Amniotic epithelial cell (primary cell): ENCODE results near the gene JAKMIP1.

Source experiments
- DNase-seq: peaks from one replicate; pipeline ENCODE4 v3.0.0-alpha.2; 2010; ENCODE audit warnings: low read depth

JAKMIP1 gene

DNA sequence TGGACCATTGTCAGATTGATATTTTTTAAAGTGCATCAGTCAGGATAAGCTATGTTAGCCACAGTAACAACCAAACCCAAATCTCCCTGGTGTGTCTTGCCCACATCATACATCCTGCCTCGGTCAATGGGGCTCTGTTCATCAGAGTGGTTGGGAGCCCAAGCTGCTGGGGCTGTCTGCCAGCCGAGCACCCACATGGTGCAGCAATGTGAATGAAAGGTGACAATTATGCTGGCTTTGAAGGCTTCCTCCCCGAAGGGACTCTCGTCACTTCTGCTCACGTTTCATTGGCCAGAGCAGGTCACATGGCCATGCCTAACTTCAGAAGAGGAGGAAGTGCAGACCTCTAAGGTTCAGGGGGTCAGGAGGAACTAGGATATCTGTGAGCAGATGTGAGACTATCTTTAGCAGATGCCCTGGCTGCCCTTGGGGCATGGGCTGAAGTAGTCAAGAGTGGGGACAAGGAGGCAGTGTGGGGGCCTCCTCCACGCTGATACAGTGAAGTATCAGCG is 1.3 kb upstream of the JAKMIP1 start:
- DNase-seq = no peak

DNA sequence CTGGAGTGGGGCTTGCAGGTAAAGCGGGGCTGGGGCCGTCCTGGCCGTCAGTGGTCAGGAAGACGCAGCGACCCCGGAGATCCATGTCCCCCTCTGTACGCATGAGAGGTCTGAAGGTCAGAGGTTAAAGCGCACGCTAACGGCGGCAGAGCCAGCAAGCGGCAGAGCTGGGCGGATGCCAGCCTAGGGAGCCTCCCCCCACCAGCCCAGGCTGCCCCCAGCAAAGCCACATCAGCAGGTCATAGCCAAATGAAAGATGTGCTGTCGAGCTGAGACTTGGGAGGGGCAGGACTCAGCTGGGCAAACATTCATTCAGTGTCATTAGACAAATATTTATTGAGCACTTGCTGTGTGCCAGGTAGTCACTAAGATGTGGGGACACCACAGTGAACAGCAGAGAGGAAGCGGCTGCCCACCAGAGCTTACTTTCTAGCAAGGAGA is 593 bp upstream of the JAKMIP1 start:
- no peak for DNase-seq

DNA sequence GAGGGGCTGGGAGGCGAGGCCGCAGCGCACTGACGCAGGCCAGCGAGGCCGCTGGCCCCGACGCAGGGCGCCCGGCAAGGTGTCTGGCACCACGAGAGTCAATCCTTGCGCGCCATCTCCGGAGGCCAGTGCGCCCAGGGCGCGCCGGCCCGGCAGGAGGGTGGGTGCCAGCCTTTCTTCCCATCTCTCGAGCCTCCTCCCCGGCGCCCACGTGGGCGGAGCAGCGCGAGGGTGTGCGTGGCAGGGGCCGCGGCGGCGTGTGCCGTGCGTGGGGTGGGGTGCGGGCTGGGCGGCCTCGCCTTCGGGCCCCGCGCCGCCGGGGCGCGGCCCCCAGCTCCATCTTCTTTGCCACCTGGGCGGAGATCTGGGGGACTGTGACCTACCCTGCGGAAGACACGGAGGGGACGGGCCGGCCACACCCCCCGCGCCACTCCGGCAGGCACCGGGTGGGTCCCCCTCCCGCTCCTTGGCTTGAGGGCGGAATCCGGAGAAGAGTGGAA is 877 bp downstream of the JAKMIP1 start:
- DNase-seq = no peak

DNA sequence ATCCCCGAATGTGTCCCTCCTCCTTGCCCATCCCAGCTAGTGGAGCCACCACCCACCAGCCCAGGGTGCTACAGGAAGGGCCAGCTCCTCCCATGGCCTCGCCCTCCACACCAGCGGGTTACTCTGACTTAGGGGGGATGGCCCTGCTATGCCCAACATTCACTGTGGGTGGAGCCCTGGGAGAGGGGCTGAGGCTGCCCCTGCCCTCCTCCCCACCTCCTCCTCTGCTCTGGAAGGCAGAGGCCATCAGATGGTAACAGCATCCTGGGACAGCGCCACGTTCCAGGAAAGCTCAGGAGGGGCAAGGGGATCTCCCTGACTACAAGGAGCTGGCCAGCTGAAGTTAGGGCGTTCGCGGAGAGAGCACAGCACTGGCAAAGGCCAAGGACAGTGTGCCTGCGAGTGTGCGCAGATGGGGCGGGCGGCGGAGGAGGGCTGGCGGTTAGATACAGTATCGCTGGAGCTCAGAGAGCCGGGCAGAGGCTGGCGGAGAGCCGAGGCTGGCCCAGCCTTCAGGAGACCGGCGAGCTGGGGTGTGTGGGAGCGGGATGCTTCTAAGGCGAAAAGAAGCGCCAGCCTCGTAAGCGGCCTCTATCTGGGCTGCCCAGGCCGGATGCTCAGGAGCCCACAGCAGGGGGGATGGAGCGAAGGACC is 1.5 kb downstream of the JAKMIP1 start:
- peak; percentile 2 for DNase-seq

DNA sequence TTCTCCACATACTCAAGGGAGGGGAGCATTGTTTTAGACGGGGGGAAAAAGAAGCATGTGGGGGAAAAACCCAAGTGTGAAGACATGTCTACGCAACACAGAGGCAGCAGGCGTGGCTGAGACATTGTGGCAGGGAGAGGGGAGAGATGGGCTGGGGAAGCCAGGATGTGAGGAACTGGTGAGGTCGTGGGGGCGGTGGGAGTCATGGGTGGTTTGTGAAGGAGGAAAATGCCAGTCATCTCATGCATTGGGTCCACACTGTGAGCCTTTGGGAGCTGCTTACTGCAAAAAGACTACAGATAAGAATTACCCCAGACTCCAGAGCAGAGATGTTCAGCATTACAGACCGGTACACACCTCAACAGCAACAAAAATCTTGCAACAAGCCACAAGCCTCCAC is 2.1 kb downstream of the JAKMIP1 start:
- DNase-seq = no peak

DNA sequence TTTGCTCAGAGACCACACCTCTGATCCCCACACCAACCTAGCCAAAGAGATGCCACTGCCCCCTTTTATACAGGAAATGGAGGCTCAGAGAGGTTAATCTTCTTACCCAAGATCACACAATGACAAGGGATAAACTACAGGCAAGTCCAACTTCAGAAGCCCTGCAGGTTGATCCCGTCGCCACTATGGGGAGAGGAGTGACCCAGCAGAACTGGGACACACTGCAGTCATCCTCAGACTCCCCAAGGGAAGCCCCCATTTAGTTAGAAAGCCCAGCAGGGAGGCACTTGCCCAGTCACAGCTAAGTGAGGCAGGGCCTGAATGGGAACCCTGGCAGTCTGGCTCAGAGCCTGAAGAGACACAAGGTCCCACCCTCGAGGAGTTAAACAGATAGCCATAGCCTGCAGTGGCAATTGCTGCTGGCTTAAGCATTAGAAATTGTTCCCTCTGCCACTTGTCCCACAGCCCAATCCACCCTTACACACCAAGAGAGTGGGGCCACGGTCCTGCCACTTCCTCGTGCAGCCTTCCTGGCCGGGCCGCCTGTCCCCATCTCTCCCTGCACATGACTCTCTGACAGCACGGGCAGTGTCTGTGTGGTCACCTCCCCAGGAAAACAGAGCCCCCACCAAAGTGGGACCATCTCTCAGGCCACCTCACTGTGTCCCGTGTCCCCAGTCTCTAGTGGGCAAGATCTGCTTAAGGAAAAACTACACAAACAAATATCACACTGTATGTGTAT is 2.7 kb downstream of the JAKMIP1 start:
- DNase-seq = no peak

DNA sequence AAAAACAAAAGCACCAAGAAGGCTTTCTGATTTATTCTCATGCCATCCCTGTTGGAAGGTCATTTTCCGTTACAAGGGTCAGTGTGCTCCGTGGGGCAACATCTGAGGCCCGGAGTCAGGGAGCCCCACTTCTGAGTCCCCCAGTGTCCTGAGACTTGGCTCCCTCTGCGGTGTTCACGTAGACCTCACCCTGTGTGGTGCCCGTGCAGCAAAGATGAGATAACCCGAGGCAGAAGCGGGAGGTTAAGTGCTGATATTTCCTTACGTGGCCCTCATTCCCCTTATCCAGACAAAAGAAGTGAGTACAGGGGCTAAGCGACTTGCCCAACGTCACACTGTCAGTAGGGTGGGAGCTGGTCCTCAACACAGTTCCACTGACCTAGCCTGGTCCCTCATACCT is 3.5 kb downstream of the JAKMIP1 start:
- no peak for DNase-seq

DNA sequence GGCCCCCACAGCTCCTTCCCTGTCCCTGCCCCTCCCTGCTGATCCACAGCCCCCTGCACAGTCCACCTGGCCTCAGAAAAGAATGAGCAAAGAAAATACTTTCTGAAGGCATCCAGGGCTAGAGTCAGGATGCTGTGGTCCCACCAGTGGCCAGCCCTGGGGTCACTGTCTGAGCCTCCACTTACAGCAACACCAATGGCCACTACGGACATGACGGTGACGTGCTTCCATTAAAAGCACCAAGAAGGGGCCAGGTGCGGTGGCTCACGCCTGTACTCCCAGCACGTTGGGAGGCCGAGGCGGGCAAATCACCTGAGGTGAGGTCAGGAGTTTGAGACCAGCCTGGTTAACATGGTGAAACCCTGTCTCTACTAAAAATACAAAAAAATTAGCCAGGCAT is 4.0 kb downstream of the JAKMIP1 start:
- DNase-seq = no peak

DNA sequence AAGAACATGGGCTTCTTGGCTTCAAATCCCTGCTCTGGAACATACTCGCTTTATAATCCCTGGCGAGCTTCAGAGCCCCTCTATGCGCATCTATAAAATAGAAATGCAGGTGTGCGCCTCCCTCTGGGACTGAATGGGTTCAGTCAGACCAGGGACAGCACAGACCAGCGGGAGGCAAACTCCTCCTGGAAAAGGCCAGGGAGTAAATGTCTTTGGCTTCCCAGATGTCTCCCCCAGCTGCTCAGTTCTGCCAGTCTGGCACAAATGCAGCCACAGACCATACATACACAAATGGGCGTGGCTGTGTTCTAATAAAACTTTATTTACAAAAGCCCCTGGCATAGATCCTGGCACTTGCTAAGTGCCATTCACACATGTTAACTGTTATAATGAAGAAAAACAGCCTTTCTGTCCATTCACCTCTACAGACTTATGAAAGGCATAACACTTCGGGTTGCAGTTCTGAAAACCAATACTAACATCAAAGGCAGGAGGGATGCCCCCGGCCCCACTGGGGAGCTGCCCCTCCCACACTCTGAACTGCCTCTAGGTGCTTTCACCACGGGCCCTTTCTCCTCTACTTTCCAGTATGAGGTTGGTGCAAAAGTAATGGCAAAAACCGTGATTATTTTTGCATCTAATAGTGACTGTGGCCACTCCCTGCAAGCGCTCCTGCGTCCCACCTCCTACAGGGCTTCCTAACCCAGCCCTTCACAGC is 4.6 kb downstream of the JAKMIP1 start:
- no peak for DNase-seq

DNA sequence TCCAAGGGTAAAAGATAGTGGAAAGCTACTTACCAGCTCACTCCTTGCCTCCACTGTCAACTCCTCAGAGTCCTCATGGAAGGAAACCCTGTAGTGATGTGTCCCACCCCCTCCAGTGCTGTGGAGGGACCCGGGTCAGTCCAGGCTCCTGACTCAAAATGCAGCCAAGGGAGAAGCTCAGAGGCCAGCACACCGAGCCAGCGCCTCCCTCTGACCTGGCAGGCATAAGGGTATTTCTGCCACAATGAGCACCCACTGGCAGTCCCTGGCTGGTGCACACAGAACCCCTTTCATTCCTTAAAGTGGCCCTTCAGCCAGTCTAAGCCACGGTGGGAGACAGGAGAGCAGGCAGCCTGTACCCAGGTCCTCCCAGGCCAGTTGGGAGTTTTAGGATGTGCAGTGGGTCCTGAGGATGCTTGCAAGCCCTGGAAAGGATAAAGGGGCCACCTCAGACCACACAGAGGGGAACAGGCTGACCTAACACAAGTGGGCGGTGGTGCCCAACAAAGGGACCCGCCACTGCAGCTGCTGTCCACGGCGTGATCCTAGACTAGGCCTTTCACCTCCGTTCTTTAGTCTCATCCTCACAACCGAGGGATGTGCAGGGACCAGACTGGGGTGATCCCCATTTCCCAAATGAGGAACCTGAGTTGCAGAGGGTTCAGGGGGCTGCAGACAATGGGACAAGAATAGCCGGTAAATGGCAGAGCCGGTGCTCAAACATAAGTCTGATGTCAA is 5.7 kb downstream of the JAKMIP1 start:
- DNase-seq = no peak

DNA sequence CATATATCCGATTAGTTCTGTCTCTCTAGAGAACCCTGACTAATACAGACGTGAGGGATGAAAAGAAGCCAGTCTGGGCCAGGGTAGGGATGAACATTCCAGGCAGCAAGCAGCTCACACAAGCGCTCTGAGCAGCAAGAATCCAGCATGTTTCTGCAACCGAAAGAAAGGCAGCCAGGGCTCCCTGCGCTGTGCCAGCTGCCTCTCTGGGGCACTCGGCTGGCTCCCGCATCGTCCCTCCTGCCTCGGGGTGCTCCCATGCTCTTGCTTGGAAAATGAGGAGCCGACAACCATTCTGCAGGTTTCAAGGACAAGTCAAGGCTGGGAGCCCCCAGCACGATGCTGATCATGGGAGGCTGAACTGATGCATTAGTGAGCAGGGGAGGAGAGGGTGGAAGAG is 7.0 kb downstream of the JAKMIP1 start:
- no peak for DNase-seq

DNA sequence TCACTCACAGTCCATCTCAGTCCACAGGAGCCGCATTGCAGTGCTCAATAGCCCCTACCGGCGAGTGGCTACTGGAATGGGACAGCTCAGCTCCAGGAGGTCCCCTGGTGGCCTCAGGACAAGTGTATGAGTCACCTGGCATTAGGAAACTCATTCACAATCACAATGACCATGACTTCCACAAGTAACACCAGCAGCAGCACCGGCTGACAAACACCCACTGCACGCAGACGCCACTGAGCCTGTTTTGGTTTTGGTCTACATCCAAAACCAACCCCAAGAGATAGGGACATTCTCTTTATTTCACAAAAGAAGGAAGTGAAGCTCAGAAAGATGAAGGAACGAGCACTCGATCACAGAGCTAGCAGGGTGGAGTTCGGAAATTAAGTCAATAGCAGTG is 8.1 kb downstream of the JAKMIP1 start:
- DNase-seq = no peak

DNA sequence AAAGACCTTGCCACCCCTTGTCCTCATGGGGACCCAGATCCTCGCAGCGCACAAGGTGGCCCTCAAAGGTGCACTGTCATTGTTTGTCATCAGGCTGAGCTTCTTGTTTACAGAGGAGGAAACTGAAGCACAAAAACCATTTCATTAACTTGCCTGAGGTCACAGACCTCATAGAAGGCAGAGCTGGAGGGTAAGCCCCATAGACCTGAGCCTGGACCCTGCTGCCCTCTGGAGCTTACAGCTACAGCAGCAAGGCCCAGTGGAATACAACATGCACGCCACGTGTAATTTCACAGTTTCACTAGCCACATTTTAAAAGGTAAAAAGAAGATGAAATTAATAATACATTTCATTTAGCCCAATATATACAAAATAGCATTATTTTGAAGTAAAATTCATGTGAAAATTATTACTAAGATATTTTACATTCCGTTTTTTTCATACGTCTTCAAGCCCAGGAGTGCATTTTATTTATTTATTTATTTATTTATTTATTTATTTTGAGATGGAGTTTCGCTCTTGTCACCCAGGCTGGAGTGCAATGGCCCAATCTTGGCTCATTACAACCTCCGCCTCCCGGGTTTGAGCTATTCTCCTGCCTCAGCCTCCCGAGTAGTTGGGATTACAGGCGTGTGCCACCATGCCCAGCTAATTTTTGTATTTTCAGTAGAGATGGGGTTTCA is 8.8 kb downstream of the JAKMIP1 start:
- no peak for DNase-seq

DNA sequence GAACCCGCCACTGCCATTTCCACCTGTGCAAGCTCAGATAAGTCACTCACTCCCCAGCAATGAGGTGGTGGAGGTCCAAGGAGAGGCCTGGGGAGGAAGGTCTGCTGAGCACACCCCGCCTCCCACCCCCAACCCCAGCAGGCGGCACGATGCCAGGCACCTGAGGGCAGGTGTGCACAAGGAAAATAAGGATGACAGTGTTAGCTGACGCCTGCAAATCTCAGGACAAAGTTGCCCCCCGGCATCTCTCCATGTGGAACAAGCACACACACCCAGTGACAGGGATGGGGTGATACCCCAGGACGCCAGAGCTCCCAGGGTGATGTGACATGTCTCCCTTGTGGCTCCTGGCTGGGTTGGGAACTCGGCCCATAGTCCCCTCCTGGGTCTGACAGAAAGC is 9.9 kb downstream of the JAKMIP1 start:
- no peak for DNase-seq

DNA sequence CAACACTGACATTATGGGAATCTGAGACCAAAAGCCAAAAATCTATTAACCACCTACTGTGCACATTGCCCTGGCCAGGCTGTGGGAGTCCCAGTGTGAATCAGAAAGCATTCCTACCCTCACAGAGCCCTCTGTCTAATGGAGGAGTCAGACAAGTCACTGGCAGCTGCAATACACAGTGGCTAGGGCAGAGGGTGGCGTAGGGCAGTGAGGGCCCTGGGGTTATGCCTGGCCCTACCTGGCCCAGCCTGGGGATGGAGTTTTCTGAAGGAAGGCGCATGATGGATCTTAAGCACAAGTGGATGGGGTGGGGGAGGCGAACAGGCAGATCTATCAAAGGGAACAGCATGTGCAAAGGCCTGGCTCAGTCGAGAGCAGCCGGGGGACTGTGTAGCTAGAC is 10.8 kb downstream of the JAKMIP1 start:
- DNase-seq = no peak

DNA sequence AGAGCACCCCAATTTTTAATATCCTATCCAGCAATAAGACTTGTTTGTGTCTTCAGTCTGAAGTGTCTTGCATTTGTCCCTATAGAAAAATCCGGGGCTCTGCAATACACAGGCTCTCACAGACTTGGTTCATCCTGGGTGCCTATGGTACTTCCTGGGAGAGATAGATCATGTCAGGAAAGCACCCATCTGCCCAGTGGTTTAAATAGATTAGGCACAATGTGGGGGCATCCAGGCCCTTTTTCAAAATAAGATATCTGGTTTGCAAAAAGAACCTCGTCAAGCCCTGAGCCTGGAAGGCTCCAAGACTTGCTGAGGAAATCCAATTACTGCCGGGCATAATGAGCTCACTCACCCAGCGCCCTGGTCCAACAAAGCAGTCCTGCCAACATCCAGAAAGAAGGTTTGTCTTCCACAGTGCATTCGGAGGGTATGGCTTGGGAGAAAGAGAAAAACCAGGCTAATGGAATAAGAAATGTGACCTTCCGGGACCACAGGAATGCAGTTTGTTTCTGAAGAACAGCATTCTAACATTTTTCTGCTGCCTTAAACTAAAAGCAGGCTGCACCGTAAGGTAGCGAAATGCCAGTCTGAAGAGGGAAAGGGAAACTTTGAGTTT is 11.6 kb downstream of the JAKMIP1 start:
- no peak for DNase-seq

DNA sequence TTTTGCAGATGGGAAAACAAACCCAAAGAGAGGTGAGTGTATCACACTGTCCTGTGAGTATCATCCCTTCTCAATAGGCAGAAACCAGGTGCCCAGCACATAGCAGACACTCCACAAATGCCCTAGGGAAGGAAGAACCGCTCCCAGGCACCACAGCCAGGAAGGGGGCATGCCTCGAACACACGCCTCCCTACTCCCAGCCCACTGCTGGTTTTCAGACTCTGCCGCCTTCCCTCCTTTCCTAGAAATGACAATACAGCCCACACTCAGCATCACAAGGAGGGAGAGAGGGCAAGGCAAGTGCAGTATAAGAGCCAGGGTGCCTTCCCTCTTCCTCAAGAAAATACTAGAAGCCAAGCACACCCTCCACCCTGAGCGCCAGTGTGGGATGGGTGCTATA is 16.2 kb downstream of the JAKMIP1 start:
- no peak for DNase-seq

DNA sequence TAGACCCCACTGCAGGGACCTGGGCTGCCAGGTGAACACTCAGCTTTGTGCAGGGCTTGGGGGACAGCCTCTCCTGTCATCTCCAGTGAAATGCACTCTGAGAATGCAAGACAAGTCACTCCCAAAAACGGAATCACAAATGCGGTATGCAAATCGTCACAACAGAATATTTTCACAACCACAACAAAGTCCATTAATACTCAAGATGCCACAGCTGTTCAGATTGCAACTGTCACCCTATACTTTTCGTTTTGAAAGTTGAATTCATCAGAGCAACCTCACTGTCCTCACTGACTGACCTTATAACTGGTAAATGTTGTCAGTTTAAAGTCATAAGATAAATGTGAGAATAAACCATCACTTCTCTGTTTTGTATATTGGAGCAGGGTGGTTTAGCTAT is 16.6 kb downstream of the JAKMIP1 start:
- DNase-seq = no peak

DNA sequence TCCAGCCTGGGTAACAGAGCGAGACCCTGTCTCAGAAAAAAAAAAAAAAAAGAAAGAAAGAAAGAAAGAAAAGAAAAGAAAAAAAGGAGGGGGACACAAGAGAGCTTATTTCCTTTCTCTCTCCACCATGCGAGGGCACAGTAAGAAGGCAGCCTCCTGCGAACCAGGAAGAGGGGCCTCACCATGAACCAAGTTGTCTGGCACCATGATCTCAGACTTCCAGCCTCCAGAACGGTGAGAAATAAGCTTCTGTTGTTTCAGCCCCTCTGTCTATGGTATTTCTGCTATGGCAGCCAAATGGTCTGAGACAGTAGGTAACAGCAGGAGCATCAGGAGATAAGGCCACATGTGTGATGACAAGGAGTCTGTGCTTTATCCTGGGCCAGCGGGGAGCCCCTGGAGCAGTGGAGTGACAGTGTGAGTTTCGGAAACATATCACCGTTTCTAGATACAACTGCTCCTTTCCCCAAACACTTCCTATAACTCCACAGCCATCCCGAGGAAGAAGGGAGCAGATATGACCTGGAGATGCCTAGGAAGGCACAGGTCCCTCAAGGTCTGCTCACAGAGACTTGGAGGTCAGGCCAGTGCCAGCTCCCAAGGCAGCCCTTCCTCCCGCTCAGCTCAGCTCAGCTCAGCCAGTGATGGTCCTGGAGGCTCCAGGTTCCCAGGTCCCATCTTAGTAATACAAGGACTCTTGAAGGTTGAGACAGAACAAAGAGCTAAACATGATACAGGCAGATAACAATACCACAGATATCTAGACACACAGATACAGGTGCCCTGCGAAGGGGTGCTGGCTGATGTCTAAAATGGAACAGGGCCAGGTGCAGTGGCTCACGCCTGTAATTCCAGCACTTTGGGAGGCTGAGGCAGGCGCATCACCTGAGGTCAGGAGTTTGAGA is 17.7 kb downstream of the JAKMIP1 start:
- DNase-seq = no peak
